MCF 10A (cell line): Measurements from ENCODE around the gene SMLR1. TPM values are rescaled to one million over a fixed set of nuclear protein-coding genes. Genes with fewer than 3 reads are reported as not detected.
A peak's percentile ranks its signal among the peaks of the same experiment; 100 is the strongest.

Source experiments
- BruUV-seq: library from RNA; stranded (reverse); fragments of 400-500 nt; replicated peaks from 2 replicates; lab custom pipeline; 2021; lab: Mats Ljungman, UMichigan
- CTCF ChIA-PET: fragments of 300-600 bp; sonication (Branson Sonifier 250); formaldehyde crosslinking; extraction: SDS; loops from one replicate; lab custom pipeline; 2021; ENCODE audit warnings: antibody characterized with exemption, inconsistent platforms; lab: Yijun Ruan, JAX
- POLR2A ChIA-PET: fragments of 300-600, 350-650 bp; sonication (Branson Sonifier 250); formaldehyde crosslinking; extraction: SDS; loops from one replicate; lab custom pipeline; 2020; ENCODE audit warnings: antibody characterized with exemption, inconsistent platforms; lab: Yijun Ruan, JAX
- DNase-seq: peaks from one replicate; pipeline ENCODE4 v3.0.0-alpha.2; 2018; ENCODE audit not compliant: unreplicated experiment
- H3K27ac Mint-ChIP-seq: one replicate; pipeline ENCODE4 v1.8.0; 2022; ENCODE audit warnings: mild to moderate bottlenecking, low read depth, mixed read lengths; ENCODE audit not compliant: unreplicated experiment
- H3K27me3 Mint-ChIP-seq: one replicate; pipeline ENCODE4 v1.8.0; 2022; ENCODE audit warnings: mixed read lengths; ENCODE audit not compliant: insufficient read depth, unreplicated experiment
- H3K36me3 Mint-ChIP-seq: one replicate; pipeline ENCODE4 v1.8.0; 2022; ENCODE audit warnings: mild to moderate bottlenecking, moderate library complexity, mixed read lengths; ENCODE audit not compliant: insufficient read depth, unreplicated experiment
- H3K4me1 Mint-ChIP-seq: one replicate; pipeline ENCODE4 v1.8.0; 2022; ENCODE audit warnings: mixed read lengths; ENCODE audit not compliant: insufficient read depth, unreplicated experiment
- H3K4me3 Mint-ChIP-seq: one replicate; pipeline ENCODE4 v1.8.0; 2022; ENCODE audit warnings: mild to moderate bottlenecking, moderate library complexity, mixed read lengths; ENCODE audit not compliant: unreplicated experiment
- H3K9me3 Mint-ChIP-seq: one replicate; pipeline ENCODE4 v1.8.0; 2022; ENCODE audit warnings: mixed read lengths; ENCODE audit not compliant: unreplicated experiment
- intact Hi-C: fragments of 100-400 bp; cut with micrococcal nuclease; formaldehyde crosslinking; loops from 2 replicates; pipeline ENCODE4 v1.14.1; 2022
- total RNA-seq: library from RNA; stranded (reverse); gene quantifications from 2 replicates; pipeline ENCODE4 v1.2.3, GENCODE V29; 2022
- TF ChIP-seq, protein P1 (sequence below): fragments of 200-600 bp; IDR thresholded peaks from one replicate; pipeline ENCODE4 v1.8.0; 2022; ENCODE audit warnings: antibody characterized with exemption, mild to moderate bottlenecking; ENCODE audit not compliant: unreplicated experiment

SMLR1 gene
- total RNA-seq, 1 experiment from 2014 or later = not detected

DNA sequence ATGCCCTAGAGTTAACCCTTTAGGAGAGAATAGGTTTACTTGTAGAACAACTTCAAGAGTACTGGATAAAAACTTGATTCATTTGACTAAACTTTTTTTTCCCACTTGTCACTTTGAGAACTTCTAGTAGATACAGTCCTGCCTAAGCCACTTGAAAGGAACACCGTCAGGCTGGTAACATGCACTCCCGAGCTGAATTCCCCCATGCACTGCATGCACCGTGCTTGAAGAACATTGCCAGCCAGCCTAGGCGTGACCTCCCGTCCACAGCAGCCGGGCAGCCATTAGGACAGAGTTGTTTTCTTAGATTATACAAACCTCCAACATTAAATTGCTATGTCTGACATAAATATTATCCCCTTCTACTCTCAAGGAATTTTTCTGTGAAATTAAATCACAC, 52.6 kb downstream of the SMLR1 start:
- no TSS peak for BruUV-seq
- intact Hi-C loops = no loop called here
- ChIA-PET POLR2A (no interaction called here), CTCF (interaction anchor here (0.6 to 9.4 kb wide), 3 partner anchors 8 to 662 kb away, joined by 4 to 200 read pairs (median 16); no protein-coding TSS in a partner anchor)
- Mint-ChIP-seq H3K9me3 (no peaks in the 10 kb centered on the region), H3K36me3 (no peaks in the 10 kb centered on the region), H3K27me3 (no peaks in the 10 kb centered on the region), H3K4me1 (no peaks in the 10 kb centered on the region), H3K4me3 (no peak overlapping the region), H3K27ac (no peak overlapping the region)
- no peak for DNase-seq
- TF ChIP-seq, protein P1, sequence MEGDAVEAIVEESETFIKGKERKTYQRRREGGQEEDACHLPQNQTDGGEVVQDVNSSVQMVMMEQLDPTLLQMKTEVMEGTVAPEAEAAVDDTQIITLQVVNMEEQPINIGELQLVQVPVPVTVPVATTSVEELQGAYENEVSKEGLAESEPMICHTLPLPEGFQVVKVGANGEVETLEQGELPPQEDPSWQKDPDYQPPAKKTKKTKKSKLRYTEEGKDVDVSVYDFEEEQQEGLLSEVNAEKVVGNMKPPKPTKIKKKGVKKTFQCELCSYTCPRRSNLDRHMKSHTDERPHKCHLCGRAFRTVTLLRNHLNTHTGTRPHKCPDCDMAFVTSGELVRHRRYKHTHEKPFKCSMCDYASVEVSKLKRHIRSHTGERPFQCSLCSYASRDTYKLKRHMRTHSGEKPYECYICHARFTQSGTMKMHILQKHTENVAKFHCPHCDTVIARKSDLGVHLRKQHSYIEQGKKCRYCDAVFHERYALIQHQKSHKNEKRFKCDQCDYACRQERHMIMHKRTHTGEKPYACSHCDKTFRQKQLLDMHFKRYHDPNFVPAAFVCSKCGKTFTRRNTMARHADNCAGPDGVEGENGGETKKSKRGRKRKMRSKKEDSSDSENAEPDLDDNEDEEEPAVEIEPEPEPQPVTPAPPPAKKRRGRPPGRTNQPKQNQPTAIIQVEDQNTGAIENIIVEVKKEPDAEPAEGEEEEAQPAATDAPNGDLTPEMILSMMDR = no peak

DNA sequence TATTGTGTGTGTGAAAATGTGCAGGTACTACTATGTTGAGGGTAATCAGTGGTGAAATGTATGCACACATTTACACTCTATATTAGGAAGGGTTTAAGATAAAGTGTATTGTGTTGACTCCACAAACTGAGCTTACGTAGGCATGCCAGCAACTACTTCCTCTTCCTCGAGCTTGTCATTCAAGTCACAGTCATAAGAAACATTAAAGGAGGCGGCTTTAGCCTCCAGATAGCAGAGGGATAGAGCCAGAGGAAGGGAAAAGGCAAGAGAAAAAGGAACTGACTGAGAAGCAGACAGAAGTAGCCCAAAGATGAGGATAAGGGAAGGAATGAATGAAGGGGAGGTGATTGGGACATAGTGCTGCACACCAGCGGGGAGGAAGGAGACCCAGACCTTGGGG, 55.2 kb downstream of the SMLR1 start:
- Mint-ChIP-seq H3K9me3 (no peaks in the 10 kb centered on the region), H3K36me3 (no peaks in the 10 kb centered on the region), H3K4me1 (no peaks in the 10 kb centered on the region), H3K27ac (no peak overlapping the region), H3K4me3 (no peak overlapping the region), H3K27me3 (no peaks in the 10 kb centered on the region)
- TF ChIP-seq, protein P1 = no peak
- BruUV-seq = no TSS peak
- DNase-seq = no peak
- POLR2A ChIA-PET = interaction anchor here (0.7 kb wide), 1 partner anchor 52 kb away, joined by 3 read pairs; no protein-coding TSS in a partner anchor
- intact Hi-C loops = no loop called here
- CTCF ChIA-PET = interaction anchor here (1.0 to 9.4 kb wide), 3 partner anchors 10 to 651 kb away, joined by 6 to 200 read pairs (median 16); no protein-coding TSS in a partner anchor

- intact Hi-C loops = loop anchor here (1.0 to 5.0 kb wide), 4 partner anchors 177 to 649 kb away; partner anchors contain the start of gene EPB41L2
- no peak overlapping the region for H3K27ac Mint-ChIP-seq
- ChIA-PET CTCF (interaction anchor here (0.5 to 9.4 kb wide), 49 partner anchors 8 to 982 kb away, joined by 3 to 200 read pairs (median 4); partner anchors contain the start of gene MED23), POLR2A (interaction anchor here (0.5 to 1.5 kb wide), 2 partner anchors 124 to 231 kb away, joined by 4 to 6 read pairs; no protein-coding TSS in a partner anchor)
- DNase-seq = peak; percentile 85
- no peaks in the 10 kb centered on the region for H3K36me3 Mint-ChIP-seq
- H3K27me3 Mint-ChIP-seq = no peaks in the 10 kb centered on the region
- TF ChIP-seq, protein P1 = peak; percentile 85
- BruUV-seq = no TSS peak
- H3K4me1 Mint-ChIP-seq = no peaks in the 10 kb centered on the region
- H3K9me3 Mint-ChIP-seq = no peaks in the 10 kb centered on the region
- no peak overlapping the region for H3K4me3 Mint-ChIP-seq
These were observed 58.4 kb downstream of the SMLR1 start for GRCh38 chr6:130885392-130886192.

Other genes with a start within 250 kb of the SMLR1 start
- 22.5 and 33.3 TPM in 2 replicates for gene EPB41L2, start 235.8 kb downstream of the SMLR1 start, total RNA-seq